Activated T-helper 17 cell treated with anti-CD3 and anti-CD28 coated beads, Interleukin-2, amount 50 U/mL, for 72 hours (primary cell): ENCODE measurements around the gene NDRG4. TPM values are rescaled to one million over a fixed set of nuclear protein-coding genes. Genes with fewer than 3 reads are reported as not detected.

Source experiments
- ATAC-seq: fragments of 150-1000 bp; cut with Tn5 transposase; replicated peaks from 2 replicates; pipeline ENCODE4 v1.10.0; 2021; ENCODE audit warnings: mild to moderate bottlenecking, moderate library complexity
- H3K27ac Mint-ChIP-seq: one replicate; pipeline ENCODE4 v1.8.0; 2022; ENCODE audit warnings: mixed read lengths
- H3K27me3 Mint-ChIP-seq: one replicate; pipeline ENCODE4 v1.8.0; 2022; ENCODE audit warnings: mixed read lengths
- H3K36me3 Mint-ChIP-seq: one replicate; pipeline ENCODE4 v1.8.0; 2022; ENCODE audit warnings: low read depth, mild to moderate bottlenecking, mixed read lengths
- H3K4me1 Mint-ChIP-seq: one replicate; pipeline ENCODE4 v1.8.0; 2022; ENCODE audit warnings: mixed read lengths
- H3K4me3 Mint-ChIP-seq: one replicate; pipeline ENCODE4 v1.8.0; 2022; ENCODE audit warnings: mild to moderate bottlenecking, mixed read lengths
- H3K9me3 Mint-ChIP-seq: one replicate; pipeline ENCODE4 v1.8.0; 2022; ENCODE audit warnings: mixed read lengths
- total RNA-seq, 2 donors: library from RNA; stranded (reverse); gene quantifications; one replicate each; pipeline ENCODE4 v1.2.3, GENCODE V29; 2022

NDRG4 gene
- total RNA-seq, 2 donors from 2014 or later, result 0.95 to 7.2 TPM

DNA sequence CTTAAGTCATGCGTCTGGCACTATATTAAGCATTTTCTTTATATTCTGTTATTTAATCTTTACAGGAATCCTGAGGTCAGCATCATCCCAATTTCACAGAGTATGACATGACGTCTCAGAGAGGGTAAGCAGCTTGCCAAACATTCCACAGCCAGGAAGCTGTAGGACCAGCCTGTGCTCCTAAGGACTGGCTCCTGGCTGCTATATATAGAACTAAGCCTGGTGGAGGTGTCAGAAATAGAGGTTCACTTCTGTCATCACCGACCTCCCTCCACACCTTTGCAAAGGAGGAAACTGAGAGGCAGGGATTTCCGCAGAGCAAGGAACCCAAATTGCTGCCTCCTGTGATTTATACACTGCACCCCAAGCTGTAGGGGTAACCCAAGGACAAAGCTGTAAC is 37.9 kb upstream of the NDRG4 start:
- Mint-ChIP-seq H3K27ac (no peak overlapping the region), H3K9me3 (no peaks in the 10 kb centered on the region), H3K27me3 (peaks cover 30% of the 10 kb centered on the region), H3K4me1 (peaks cover 6% of the 10 kb centered on the region), H3K36me3 (peaks cover 5% of the 10 kb centered on the region), H3K4me3 (peak overlapping the region; percentile 34)
- no peak for ATAC-seq

DNA sequence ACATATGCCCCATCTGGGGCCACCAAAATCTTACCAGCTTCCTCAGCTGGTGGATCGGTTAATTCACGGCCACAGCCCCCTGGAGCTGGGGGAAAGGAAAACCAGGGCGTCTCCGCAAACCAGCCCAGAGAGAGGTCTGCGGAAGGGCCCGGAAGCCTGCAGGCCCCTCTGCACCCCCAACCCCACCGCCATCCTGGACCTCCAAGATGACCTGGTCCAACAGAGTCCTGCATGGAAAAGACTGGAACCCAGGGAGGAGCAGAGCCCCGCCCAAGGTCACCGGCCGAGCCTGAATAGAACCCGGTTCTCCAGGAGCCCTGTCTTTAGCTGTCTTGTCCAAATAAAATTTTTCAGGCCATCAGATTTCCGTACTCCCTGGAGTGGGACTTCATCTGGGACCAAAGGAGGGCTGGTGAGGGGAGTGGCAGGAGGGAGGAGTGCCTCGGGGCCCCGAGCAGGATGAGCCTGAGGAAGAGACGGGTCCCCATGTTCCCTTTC is 37.4 kb upstream of the NDRG4 start:
- Mint-ChIP-seq H3K9me3 (no peaks in the 10 kb centered on the region), H3K27me3 (peaks cover 33% of the 10 kb centered on the region), H3K4me1 (peaks cover 6% of the 10 kb centered on the region), H3K27ac (no peak overlapping the region), H3K4me3 (peak overlapping the region; percentile 34), H3K36me3 (peaks cover 5% of the 10 kb centered on the region)
- no peak for ATAC-seq

DNA sequence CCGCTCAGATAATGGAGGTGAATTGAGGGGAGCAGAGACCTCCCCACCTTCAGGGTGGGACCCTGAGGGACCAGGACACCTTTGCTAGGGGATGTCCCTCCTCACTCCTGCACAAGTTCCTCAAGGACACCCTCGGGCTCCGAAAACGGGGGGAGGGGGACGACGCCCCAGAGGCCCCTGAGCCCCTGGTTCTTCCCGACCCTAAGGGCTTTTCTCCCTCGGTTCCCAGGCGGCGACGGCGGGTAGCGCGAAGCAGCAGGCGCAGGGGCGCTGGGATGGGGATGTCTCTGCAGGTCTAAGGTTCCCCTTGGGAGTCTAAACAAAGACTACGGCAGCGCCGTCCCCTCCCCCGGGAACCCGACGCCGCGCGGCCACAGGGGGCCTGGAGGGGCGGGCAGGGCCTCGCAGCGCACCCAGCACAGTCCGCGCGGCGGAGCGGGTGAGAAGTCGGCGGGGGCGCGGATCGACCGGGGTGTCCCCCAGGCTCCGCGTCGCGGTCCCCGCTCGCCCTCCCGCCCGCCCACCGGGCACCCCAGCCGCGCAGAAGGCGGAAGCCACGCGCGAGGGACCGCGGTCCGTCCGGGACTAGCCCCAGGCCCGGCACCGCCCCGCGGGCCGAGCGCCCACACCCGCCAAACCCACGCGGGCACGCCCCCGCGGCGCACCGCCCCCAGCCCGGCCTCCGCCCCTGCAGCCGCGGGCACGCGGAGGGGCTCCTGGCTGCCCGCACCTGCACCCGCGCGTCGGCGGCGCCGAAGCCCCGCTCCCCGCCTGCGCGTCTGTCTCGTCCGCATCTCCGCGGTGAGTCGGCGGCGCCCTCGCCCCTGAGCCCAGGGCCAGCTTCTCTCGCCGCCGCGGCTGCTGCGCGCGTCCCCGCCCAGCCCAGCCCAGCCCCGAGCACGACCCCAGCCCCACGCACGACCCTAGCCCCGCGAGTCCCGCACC is 36.7 kb upstream of the NDRG4 start:
- H3K9me3 Mint-ChIP-seq, result no peaks in the 10 kb centered on the region
- peak overlapping the region; percentile 34 for H3K4me3 Mint-ChIP-seq
- H3K27me3 Mint-ChIP-seq, result peaks cover 34% of the 10 kb centered on the region
- no peak overlapping the region for H3K27ac Mint-ChIP-seq
- H3K4me1 Mint-ChIP-seq, result peaks cover 6% of the 10 kb centered on the region
- H3K36me3 Mint-ChIP-seq, result peaks cover 5% of the 10 kb centered on the region
- ATAC-seq, result no peak

DNA sequence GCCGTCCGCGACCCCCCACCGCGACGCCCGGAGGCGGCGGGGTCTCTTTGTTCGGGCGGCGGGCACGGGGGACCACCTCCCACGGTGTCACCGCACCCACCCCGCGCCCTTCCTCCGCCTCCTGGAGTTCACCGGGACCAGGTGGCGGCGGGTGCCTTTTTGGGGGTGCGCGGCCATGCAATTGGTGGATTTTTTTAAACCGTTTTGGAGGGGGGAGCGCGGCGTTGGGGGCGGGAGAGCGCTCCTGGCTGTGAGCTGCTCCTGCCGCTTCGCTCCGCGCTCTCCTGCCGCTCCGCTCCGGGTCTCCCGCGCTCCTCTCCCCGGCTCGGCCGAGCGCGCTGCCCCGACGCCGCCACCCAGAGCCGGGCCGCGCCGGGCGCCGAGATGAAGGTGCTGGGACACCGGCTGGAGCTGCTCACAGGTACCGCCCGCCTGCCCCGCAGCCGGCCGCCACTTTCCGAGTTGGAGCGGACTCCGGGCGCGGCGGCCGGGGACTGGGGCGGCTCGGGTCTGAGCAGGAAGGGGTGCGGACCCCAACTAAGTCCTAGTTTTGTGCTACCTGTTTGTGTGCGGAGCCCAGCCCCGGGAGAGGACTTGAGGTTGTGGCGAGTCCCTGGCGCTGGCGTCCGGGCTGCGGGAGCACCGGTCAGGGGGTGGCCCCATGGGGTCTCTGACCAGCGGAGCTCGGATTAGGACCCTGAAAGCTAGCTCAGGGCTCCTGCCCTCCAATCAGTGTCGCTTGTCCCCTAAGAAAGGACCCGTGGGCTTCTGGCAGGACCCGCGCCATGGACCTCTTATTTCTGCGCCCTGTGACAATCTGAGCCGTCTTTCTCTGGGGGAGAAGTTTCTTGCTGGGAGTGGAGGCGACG is 35.7 kb upstream of the NDRG4 start:
- peak overlapping the region; percentile 54 for H3K4me3 Mint-ChIP-seq
- H3K9me3 Mint-ChIP-seq, result no peaks in the 10 kb centered on the region
- ATAC-seq, result no peak
- H3K27ac Mint-ChIP-seq, result no peak overlapping the region
- H3K36me3 Mint-ChIP-seq, result peaks cover 5% of the 10 kb centered on the region
- peaks cover 1% of the 10 kb centered on the region for H3K4me1 Mint-ChIP-seq
- H3K27me3 Mint-ChIP-seq, result peaks cover 39% of the 10 kb centered on the region

DNA sequence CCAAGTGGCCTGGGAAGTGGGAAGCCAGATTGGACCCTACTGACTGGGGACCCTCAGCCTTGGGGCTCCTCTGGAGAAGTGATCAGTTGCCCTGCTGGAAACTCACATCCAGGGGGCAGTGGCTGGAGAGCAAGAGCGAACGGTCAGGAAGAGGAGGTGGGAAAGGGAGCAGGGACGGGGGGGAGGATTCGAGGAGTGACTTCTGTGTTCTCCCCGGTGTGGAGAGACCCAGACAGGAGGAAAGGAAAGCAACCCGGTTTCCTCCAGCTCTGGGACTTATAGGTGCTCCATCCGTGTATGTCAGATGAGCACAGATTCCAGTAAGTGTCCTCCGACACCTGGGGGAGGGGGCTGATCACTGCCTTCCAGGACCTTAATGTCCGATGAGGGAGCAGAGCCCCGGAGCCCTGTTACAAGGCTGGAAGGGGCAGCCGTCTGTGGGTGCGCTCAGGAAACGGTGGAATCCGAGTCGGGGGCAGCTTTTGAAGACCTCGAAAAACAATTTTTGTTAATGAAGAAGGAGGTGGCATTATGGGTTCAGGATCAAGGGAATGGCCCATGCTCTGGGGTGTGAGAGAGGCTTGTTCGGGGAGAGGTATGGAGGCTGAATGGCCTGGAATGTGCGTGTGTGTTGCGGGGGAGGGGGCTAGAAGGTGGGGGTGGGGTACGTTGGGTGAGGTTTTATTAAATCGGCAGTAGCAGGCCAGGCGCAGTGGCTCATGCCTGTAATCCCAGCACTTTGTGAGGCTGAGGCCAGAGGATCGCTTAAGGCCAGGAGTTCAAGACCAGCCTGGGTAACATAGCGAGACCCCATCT is 34.8 kb upstream of the NDRG4 start:
- Mint-ChIP-seq H3K27me3 (peaks cover 42% of the 10 kb centered on the region), H3K9me3 (no peaks in the 10 kb centered on the region), H3K36me3 (peaks cover 5% of the 10 kb centered on the region), H3K27ac (no peak overlapping the region), H3K4me1 (no peaks in the 10 kb centered on the region), H3K4me3 (peak overlapping the region; percentile 54)
- no peak for ATAC-seq

DNA sequence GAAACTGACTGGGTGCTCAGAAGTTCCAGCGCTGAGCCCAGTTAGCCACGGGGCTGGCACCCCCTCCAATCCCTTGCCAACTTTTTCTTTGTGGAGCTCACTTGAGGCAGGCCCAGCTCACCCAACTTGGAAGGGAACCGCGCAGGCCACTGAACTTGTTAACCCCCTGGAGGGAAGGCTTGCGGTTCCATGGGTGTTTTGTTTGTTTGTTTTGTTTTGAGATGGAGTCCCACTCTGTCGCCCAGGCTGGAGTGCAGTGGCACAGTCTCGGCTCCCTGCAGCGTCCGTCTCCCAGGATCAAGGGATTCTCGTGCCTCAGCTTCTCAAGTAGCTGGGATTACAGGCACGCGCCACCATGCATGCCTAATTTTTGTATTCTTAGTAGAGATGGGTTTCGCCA is 34.1 kb upstream of the NDRG4 start:
- Mint-ChIP-seq H3K4me3 (no peak overlapping the region), H3K9me3 (no peaks in the 10 kb centered on the region), H3K27me3 (peaks cover 43% of the 10 kb centered on the region), H3K27ac (no peak overlapping the region), H3K36me3 (peaks cover 5% of the 10 kb centered on the region), H3K4me1 (no peaks in the 10 kb centered on the region)
- ATAC-seq, result no peak

DNA sequence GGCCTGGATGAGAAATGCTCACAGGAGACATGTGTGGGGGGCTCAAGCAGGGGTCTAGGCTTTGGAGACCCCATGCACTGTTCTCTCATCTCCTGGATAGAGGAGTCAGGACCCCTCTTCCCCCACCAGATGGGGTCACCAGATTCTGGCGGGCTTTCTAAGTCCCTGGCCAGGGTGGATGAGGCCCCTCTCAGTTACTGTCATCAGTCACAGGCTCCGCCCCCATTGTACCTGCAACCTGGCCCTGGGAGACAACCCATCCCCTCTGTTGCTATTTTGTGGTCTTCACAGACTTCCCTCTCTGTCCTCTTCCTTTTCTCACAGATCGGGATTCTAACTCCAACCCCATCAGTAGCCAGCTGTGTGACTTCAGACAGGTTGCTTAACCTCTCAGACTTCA is 33.5 kb upstream of the NDRG4 start:
- Mint-ChIP-seq H3K36me3 (peaks cover 5% of the 10 kb centered on the region), H3K9me3 (no peaks in the 10 kb centered on the region), H3K27ac (no peak overlapping the region), H3K4me1 (no peaks in the 10 kb centered on the region), H3K4me3 (no peak overlapping the region), H3K27me3 (peaks cover 40% of the 10 kb centered on the region)
- no peak for ATAC-seq

DNA sequence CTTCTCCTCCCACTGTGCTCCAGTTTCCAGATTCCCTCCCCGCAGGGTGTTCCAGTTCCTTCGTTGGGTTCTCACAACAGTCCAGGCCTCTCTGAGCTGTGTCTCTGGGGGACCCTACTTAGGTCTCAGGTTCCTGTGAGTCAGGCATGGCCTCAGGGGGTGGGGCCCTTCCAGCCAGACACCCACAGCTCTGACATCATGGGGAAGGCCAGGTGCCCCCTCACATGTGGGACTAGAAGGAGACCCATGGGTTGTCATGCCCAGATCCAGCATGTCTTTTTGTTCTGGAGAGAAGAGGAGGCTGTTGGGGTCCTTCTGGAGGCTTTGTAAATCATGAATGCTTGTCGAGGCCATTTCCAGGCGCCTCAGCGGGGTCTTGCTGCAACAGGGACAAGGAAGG is 32.0 kb upstream of the NDRG4 start:
- peaks cover 5% of the 10 kb centered on the region for H3K36me3 Mint-ChIP-seq
- H3K27ac Mint-ChIP-seq, result no peak overlapping the region
- peaks cover 39% of the 10 kb centered on the region for H3K27me3 Mint-ChIP-seq
- H3K4me1 Mint-ChIP-seq, result no peaks in the 10 kb centered on the region
- no peaks in the 10 kb centered on the region for H3K9me3 Mint-ChIP-seq
- ATAC-seq, result no peak
- H3K4me3 Mint-ChIP-seq, result no peak overlapping the region

DNA sequence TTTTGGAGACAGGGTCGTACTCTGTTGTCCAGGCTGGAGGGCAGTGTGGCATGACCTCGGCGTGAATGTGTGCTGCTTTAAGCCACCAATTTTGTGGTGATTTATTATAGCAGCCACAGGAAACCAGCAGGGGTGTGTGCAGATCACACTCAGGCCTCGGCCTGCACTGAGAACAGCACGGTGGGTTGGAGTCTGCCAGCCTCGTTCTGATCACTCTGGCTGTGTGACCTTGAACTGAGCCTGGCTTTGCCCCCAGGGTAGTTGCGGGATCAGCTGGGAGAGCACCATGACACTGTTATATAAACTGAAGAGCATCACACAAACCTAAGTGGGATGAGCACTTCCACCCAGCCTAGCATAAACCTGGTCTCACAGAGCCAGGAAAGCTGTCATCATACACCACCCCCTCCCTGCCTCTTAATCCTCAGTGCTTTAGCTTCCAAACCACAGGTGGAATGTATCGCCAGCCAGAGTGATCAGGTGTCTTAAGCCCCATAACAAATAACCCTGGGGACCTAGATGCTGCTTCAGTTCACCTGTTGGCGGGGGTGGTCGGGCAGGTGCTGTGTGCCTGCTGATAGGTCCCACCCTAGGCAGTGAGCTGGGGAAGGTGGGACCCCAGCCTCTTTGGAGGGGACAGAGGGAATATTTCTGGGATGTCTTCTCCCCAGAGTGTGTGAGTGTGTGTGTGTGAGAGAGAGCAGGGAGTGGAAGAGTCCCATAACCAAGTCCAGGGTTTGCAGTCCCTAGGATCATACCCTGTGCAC is 28.6 kb upstream of the NDRG4 start:
- Mint-ChIP-seq H3K27ac (no peak overlapping the region), H3K4me1 (no peaks in the 10 kb centered on the region)

DNA sequence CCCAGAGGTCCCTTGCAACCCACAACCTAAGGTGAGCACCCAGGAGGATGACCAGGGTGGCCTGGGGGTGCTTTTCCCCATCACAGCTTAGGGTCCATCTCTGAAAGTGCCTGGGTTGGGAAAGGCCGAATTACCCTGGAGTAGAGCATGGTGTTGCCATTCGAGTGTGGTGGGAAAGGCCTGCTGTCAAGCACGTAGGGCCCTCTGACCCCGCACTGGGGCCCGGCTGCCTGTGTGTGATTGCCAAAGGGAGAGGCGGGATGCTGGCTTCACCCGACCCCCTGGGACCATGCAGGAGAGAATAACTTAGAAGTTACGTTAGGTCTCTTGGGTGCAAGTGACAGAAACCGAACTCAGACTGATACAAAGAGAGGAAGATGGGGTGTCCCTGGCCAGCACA is 27.7 kb upstream of the NDRG4 start:
- Mint-ChIP-seq H3K27me3 (peaks cover 32% of the 10 kb centered on the region), H3K9me3 (no peaks in the 10 kb centered on the region), H3K4me3 (no peak overlapping the region), H3K27ac (no peak overlapping the region), H3K36me3 (no peaks in the 10 kb centered on the region), H3K4me1 (no peaks in the 10 kb centered on the region)
- no peak for ATAC-seq

More for the DNA sequence above, 28.6 kb upstream of the NDRG4 start:
- H3K27me3 Mint-ChIP-seq, result peaks cover 39% of the 10 kb centered on the region
- H3K36me3 Mint-ChIP-seq, result no peaks in the 10 kb centered on the region
- ATAC-seq, result no peak
- H3K9me3 Mint-ChIP-seq, result no peaks in the 10 kb centered on the region
- no peak overlapping the region for H3K4me3 Mint-ChIP-seq

DNA sequence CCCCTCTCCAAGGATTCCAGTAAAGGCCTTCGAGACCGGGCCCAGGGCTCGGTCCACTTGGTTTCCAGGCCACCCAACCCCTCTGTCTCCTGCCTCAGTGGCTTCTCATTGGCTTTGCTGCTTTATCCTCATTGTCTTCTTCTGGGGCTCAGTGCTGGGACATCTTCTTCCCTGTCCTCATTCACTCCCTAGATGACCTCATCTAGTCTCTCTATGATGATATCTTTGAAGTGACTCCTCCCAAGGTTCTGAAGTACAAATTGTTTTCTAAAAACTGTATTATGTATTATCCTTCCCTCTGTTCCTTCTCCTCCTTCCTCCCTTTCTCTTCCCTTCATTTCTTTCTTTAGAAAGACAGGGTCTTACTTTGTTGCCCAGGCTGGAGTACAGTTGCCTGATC is 27.1 kb upstream of the NDRG4 start:
- H3K4me1 Mint-ChIP-seq, result no peaks in the 10 kb centered on the region
- no peak for ATAC-seq
- H3K36me3 Mint-ChIP-seq, result no peaks in the 10 kb centered on the region
- no peaks in the 10 kb centered on the region for H3K9me3 Mint-ChIP-seq
- no peak overlapping the region for H3K27ac Mint-ChIP-seq
- no peak overlapping the region for H3K4me3 Mint-ChIP-seq
- peaks cover 29% of the 10 kb centered on the region for H3K27me3 Mint-ChIP-seq

DNA sequence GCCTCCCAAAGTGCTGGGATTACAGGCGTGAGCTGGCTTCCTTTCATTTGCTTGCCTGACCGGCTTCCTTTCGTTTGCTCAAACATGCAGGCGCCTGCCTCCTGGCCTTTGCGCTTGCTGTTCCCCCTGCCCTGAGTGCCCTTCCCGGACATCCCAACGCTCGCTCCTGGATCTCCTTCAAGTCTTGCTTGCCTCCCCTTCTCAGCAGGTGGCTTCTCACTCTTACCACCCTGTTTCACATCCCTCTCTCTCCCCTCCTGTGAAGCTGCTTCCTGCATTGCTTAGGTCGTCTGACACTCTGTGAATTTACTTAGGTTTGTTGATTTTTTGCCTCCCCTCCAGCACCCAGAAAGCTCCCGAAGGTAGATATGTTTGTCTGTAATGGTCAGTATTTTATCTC is 25.6 kb upstream of the NDRG4 start:
- ATAC-seq, result no peak
- Mint-ChIP-seq H3K4me1 (no peaks in the 10 kb centered on the region), H3K36me3 (no peaks in the 10 kb centered on the region), H3K9me3 (no peaks in the 10 kb centered on the region), H3K27ac (no peak overlapping the region), H3K4me3 (no peak overlapping the region), H3K27me3 (peaks cover 20% of the 10 kb centered on the region)

DNA sequence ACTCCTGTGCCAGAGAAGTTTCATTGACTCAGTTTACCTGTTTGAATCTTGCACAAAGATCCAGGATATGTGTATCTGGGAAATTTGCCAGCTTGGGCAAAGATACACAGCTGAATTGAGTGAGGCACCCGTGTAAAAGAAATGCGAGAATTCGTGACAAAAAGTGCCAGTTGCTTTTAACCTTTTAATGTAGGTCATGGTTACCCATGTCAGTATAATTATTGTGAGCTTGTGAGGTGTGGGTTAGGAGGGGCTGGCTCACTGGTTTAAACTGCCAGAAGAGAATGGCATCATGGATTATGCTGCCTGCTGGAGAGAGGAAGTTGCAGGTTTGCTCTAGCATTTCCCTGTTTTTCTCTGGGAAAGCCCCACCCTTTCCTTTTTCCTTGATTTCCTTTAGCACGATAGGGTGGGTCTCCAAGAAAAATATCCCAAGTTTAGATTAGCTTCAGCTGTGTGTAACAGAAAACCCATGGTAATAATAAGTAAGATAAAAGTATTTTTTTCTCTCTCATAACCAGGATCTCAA is 24.8 kb upstream of the NDRG4 start:
- Mint-ChIP-seq H3K9me3 (no peaks in the 10 kb centered on the region), H3K27me3 (peaks cover 16% of the 10 kb centered on the region), H3K36me3 (no peaks in the 10 kb centered on the region), H3K4me3 (no peak overlapping the region), H3K27ac (no peak overlapping the region), H3K4me1 (no peaks in the 10 kb centered on the region)
- ATAC-seq, result no peak
